ENCODE results near the gene AGBL3.
"Not testable (repeated sequence)": the region's sequence is repeated elsewhere in the genome, so short reads cannot be mapped to it uniquely, and the experiment has no call there.

AGBL3 gene

DNA sequence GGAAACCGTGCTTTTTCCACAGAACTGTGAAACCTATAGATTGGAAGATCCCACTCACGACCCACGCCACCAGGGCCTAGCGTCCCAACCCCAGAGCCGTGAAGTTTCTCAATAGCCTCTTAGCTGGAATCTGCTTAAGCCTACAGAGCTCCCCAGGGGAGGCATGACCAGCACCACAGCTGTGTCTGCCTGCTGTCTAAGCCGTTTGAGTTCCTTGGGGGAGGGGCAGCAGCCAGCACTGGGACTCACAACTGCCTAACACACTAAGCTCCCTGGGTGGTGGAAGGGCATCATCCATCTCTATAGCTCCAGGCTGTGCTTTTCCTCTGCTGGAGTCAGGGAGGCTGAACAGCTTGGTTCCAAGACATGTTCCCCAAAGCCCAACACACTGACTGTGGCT is 135.6 kb downstream of the AGBL3 start:
- Mint-ChIP-seq H3K9me3 (peaks cover 41% of the 10 kb centered on the region), H3K36me3 (ENCODE audit: low read depth) (peaks cover 21% of the 10 kb centered on the region), H3K4me3 (no peak overlapping the region), H3K27ac (no peak overlapping the region), H3K27me3 (no peaks in the 10 kb centered on the region), H3K4me1 (ENCODE audit: low read depth) (no peaks in the 10 kb centered on the region)

DNA sequence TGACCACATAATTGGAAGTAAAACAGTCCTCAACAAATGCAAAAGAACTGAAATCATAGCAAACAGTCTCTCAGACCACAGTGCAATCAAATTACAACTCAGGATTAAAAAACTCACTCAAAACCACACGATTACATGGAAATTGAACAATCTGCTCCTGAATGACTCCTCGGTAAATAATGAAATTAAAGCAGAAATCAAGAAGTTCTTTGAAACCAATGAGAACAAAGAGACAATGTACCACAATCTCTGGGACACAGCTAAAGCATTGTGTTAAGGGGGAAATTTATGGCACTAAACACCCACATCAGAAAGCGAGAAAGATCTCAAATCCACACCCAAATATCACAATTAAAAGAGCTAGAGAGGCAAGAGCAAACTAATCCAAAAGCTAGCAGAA is 138.3 kb downstream of the AGBL3 start:
- not testable (repeated sequence) for H3K27me3 Mint-ChIP-seq; H3K4me1 Mint-ChIP-seq (ENCODE audit: low read depth); H3K27ac Mint-ChIP-seq

DNA sequence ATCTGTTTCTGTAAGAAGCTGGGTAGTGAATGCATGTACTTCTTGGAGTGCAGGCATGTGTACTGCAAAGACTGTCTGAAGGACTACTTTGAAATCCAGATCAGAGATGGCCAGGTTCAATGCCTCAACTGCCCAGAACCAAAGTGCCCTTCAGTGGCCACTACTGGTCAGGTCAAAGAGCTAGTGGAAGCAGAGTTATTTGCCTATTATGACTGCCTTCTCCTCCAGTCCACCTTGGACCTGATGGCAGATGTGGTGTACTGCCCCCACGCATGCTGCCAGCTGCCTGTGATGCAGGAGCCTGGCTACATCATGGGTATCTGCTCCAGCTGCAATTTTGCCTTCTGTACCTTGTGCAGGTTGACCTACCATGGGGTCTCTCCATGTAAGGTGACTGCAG is 142.6 kb downstream of the AGBL3 start:
- Mint-ChIP-seq H3K27me3 (no peaks in the 10 kb centered on the region), H3K4me1 (ENCODE audit: low read depth) (no peaks in the 10 kb centered on the region), H3K4me3 (no peak overlapping the region), H3K27ac (no peak overlapping the region), H3K36me3 (ENCODE audit: low read depth) (peaks cover 11% of the 10 kb centered on the region), H3K9me3 (peaks cover 31% of the 10 kb centered on the region)

More for the DNA sequence above, 138.3 kb downstream of the AGBL3 start:
- Mint-ChIP-seq H3K9me3 (peaks cover 33% of the 10 kb centered on the region), H3K36me3 (ENCODE audit: low read depth) (peaks cover 17% of the 10 kb centered on the region)
- H3K4me3 Mint-ChIP-seq, result not testable (repeated sequence)

DNA sequence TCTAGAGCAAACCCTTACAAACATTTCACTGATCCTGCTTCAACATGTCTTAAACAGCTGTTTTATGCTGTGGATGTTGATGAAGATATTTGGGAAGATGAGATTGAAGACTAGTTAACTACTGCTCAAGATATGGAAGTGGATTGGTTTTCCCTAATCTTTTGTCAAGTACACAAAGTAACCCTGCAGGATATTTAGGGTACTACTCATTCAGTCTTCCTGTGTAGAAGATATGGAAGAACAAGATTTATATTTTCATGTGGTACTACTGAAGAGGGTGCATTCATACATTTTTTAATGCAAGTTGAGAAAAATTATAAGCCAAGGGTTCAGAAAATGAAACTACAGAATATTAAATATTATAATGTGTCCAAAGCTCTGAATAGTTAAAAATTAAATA is 143.3 kb downstream of the AGBL3 start:
- no peaks in the 10 kb centered on the region for H3K4me1 Mint-ChIP-seq (ENCODE audit: low read depth)
- H3K4me3 Mint-ChIP-seq, result no peak overlapping the region
- no peaks in the 10 kb centered on the region for H3K27me3 Mint-ChIP-seq
- H3K27ac Mint-ChIP-seq, result no peak overlapping the region
- peaks cover 11% of the 10 kb centered on the region for H3K36me3 Mint-ChIP-seq (ENCODE audit: low read depth)
- H3K9me3 Mint-ChIP-seq, result peaks cover 28% of the 10 kb centered on the region

DNA sequence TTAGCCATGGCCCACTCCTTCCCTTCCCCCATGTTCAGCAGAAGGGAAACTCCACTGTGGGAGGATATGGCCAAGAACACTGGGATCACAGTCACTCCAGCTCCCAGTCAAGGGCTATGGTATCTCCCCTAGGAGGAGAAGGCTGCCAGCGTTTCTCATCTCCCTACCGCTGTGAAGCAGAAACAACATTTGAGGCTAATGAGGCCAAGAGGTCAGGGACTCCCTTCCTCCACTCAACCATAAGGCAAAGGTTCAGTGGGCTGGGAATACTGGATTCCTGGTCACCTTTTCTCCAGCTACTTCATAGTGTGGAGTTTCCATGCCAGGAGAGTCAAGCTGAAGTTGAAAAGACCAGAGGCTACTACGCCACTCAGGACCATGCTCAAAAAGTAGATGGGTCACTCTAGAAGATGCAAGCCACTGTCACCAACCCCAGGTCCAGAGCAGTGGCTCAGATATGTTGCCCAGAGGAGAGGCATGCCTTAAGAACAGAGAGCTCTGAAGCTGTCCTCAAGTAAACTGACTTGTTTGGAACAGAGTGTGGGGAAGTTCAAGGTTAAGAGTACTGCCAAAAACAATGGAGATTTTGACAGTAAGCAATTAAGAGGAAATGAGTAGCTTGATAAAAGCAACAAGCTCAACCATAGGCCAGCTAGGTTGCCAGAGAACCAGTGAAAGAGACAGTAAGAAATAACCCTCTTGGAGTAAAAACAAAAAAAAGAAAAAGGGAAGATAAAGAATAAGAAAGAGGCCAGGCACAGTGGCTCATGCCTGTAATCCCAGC is 157.8 kb downstream of the AGBL3 start:
- peak overlapping the region; percentile 10 for H3K27ac Mint-ChIP-seq

DNA sequence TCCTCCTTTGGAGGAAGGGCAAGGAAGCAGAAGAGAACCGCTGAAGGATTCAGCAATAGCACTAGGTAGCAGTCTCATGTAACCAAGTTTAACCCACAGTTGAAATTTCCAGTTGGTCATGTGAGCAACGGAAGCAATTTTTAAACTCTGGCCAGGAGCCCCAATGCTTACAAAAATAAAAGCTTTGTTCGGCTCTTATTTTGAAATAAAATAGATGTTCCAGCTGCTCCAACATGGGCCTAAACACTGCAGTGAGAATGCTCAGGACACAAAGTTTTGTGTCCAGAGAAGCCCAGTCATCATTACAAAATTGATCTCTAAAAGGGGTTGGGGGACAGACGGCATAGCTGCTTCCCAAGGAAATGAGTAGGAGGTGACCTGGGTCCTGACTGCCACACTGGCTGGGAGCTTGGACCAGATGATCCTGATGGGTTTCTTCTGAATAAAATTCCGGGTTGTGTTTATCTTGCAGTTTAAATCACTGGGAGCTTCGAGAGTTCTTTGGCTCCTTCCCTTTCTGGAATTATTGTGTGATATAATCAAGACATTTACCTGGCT is 161.1 kb downstream of the AGBL3 start:
- H3K27ac Mint-ChIP-seq, result peak overlapping the region; percentile 92
- no peaks in the 10 kb centered on the region for H3K27me3 Mint-ChIP-seq
- H3K4me3 Mint-ChIP-seq, result peak overlapping the region; percentile 88
- no peaks in the 10 kb centered on the region for H3K9me3 Mint-ChIP-seq
- H3K36me3 Mint-ChIP-seq (ENCODE audit: low read depth), result peaks cover 7% of the 10 kb centered on the region
- peaks cover 68% of the 10 kb centered on the region for H3K4me1 Mint-ChIP-seq (ENCODE audit: low read depth)

More for the DNA sequence above, 157.8 kb downstream of the AGBL3 start:
- no peaks in the 10 kb centered on the region for H3K27me3 Mint-ChIP-seq
- no peak overlapping the region for H3K4me3 Mint-ChIP-seq
- H3K4me1 Mint-ChIP-seq (ENCODE audit: low read depth), result peaks cover 37% of the 10 kb centered on the region
- peaks cover 13% of the 10 kb centered on the region for H3K9me3 Mint-ChIP-seq
- H3K36me3 Mint-ChIP-seq (ENCODE audit: low read depth), result peaks cover 19% of the 10 kb centered on the region

DNA sequence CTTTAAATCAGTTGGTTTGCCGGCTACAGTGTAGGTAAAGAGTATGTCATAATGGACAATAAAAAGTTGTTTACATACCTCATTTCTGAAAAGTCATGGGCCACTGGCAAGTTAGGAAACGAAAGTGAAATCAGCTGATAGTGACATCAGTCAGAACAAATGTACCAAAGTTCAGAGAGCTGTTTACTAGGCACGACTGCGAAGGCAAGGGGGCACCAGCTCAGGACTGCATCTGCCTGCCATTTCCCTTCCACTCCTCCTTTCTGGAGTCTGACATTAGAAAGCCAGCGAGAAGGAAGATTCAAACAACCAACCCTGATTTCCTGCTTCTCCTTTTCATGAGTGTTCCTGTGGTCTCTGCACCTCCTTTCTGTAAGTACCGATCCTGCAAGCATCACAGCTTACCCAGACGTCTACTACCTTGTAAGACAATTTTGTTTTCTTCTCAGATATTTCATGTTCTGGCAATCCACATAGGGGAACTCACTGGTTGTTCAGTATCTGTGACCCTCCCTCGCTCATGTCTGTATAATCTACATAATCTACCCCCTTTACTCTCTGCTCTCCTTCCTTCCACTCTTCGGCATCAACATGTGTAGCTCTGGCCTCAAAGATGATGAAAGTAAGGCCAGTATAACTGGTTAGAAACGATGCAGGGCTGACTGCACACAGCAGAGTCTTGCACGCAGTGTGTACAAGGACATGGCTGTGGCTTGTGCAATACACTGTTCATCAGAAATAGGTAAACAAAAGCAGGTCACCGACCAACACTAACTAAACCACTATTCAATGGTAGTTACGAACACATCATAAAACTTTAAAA is 161.8 kb downstream of the AGBL3 start, which contains the start of gene TMEM140:
Gene TMEM140 (plus strand): TSS at position 174 of the 823 bp plus-strand sequence. CDS start 16,370 bp downstream, outside the sequence.
- no peaks in the 10 kb centered on the region for H3K27me3 Mint-ChIP-seq
- H3K36me3 Mint-ChIP-seq (ENCODE audit: low read depth), result peaks cover 14% of the 10 kb centered on the region
- peak within 1 kb of the TSS; percentile 92 for H3K27ac Mint-ChIP-seq
- peaks cover 73% of the 10 kb centered on the region for H3K4me1 Mint-ChIP-seq (ENCODE audit: low read depth)
- H3K9me3 Mint-ChIP-seq, result no peaks in the 10 kb centered on the region
- peak within 1 kb of the TSS; percentile 88 for H3K4me3 Mint-ChIP-seq

DNA sequence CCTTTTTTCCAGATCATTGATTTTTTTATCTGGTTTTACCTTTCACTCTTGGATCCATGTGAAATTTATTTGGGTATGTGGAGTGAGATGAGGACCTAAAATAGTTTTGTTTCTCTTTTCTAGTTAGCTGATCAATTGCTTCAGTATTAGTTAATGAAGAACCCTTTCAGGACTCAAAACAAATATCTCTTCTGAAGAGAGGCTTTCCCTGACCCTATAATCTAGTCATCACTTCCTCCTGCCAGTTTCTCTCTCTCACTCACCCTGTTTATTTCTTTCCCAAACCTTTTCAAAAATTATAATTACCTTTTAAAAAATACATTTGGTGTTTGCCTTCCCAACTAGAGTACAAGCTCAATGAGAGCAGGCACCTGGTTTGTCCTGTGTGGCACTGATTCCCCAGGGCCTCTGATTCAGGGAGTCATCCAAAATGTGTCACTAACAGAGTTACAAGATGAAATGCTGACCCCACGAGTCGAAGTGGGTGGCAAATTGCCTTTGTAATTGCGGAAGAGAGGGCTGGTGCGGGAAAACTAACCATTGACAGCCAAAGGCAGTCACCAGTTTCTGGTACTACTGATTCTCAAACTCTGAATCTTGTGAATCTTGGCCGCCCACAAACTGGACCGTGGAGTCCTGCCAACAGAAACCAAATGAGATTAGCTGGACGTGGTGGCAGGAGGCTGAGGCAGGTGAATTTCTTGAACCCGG is 163.9 kb downstream of the AGBL3 start:
- peaks cover 35% of the 10 kb centered on the region for H3K36me3 Mint-ChIP-seq (ENCODE audit: low read depth)
- H3K27me3 Mint-ChIP-seq, result no peaks in the 10 kb centered on the region
- H3K4me3 Mint-ChIP-seq, result peak overlapping the region; percentile 88
- H3K9me3 Mint-ChIP-seq, result peaks cover 14% of the 10 kb centered on the region
- peak overlapping the region; percentile 92 for H3K27ac Mint-ChIP-seq
- peaks cover 82% of the 10 kb centered on the region for H3K4me1 Mint-ChIP-seq (ENCODE audit: low read depth)

DNA sequence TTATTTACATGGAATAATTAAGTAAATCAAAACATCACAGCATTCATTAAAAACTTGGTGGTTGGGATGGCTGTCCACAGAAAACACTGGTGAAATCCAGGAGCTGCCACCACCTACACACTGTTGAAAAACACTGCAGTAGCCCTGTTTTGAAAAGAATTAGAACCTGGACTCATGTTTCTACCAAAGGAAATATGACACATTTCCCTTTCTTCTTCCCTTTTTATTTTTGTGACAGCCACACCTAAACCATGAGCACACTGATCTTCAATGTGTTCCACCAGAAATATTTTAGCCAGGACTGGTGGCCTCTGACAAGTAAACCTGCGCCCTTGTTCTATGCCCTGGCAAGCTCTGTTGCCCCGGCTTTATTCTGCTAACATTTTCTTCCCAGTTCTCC is 164.8 kb downstream of the AGBL3 start:
- Mint-ChIP-seq H3K9me3 (peaks cover 17% of the 10 kb centered on the region), H3K4me1 (ENCODE audit: low read depth) (peaks cover 73% of the 10 kb centered on the region), H3K36me3 (ENCODE audit: low read depth) (peaks cover 44% of the 10 kb centered on the region), H3K4me3 (peak overlapping the region; percentile 28), H3K27ac (peak overlapping the region; percentile 23), H3K27me3 (no peaks in the 10 kb centered on the region)

DNA sequence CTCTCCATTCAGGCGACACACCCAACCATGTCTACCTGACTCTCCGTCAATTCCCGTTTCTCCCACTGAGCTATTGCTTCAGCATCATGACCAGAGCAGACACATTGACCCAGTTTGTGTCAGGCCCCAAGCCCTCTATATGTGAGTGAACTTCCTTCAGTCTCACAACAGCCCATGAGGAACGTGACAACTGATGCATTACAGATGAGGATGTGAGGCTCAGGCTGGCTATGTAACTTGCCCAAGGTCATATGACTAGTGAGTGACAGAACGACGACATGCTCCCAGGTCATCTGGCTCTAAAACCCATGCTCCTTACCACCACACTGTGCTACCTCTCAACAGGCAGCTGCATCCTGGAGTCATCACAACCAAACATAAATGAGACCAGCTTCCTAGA is 165.2 kb downstream of the AGBL3 start:
- Mint-ChIP-seq H3K9me3 (peaks cover 21% of the 10 kb centered on the region), H3K27me3 (no peaks in the 10 kb centered on the region), H3K36me3 (ENCODE audit: low read depth) (peaks cover 48% of the 10 kb centered on the region), H3K27ac (peak overlapping the region; percentile 23), H3K4me1 (ENCODE audit: low read depth) (peaks cover 69% of the 10 kb centered on the region), H3K4me3 (peak overlapping the region; percentile 28)

DNA sequence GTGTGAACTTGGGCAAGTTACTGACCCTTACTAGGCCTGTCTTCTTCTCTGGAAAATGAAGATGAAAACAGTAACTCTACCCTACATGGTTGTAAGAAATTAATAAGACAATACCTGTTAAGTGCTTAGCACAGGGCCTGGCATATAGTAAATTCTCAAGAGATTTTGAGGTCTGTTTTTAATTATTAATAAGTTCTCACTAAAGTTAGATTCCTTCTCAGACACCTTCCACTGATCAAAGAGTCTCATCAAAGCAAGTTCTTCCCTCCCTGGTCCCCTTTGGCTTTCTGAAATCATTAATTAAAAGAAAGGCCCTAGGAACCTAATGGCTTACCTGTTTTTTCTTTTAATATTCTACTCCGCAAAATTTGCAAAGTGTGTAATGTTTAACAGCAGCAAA is 166.1 kb downstream of the AGBL3 start:
- H3K4me1 Mint-ChIP-seq (ENCODE audit: low read depth), result peaks cover 61% of the 10 kb centered on the region
- H3K27ac Mint-ChIP-seq, result no peak overlapping the region
- H3K27me3 Mint-ChIP-seq, result no peaks in the 10 kb centered on the region
- H3K36me3 Mint-ChIP-seq (ENCODE audit: low read depth), result peaks cover 57% of the 10 kb centered on the region
- H3K4me3 Mint-ChIP-seq, result no peak overlapping the region
- peaks cover 27% of the 10 kb centered on the region for H3K9me3 Mint-ChIP-seq

DNA sequence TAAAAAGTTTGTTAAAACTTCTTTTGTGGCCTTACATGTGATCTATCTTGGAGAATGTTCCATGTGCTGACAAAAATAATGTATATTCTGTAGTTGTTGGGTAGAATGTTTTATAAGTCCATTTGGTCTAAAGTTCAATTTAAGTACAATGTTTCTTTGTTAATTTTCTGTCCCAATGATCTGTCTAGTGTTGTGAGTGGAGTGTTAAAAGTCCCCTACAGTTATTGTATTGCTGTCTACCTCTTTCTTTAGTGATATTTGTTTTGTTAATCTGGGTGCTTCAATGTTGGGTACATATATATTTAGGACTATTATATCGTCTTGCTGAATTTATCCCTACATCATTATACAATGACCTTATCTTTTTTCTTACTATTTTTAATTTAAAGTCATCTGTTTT is 168.4 kb downstream of the AGBL3 start:
- Mint-ChIP-seq H3K4me1 (ENCODE audit: low read depth) (peaks cover 61% of the 10 kb centered on the region), H3K4me3 (no peak overlapping the region), H3K9me3 (peaks cover 27% of the 10 kb centered on the region), H3K27ac (no peak overlapping the region), H3K27me3 (no peaks in the 10 kb centered on the region), H3K36me3 (ENCODE audit: low read depth) (peaks cover 66% of the 10 kb centered on the region)

DNA sequence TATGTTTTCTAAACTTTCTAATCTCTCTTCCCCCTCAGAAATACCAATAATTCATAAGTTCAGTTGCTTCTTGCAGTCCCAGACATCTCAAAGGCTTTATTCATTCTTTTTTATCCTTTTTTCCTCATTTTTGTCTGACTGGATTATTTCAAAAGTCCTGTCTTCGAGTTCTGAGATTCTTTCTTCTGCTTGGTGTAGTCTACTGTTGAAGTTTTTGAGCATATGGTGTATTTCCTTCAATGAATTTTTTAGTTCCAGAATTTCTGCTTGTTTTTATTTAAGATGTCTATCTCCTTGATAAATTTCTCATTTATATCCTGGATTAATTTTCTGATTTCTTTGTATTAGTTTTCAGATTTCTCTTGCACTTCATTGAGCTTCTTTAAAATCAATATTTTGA is 170.0 kb downstream of the AGBL3 start:
- Mint-ChIP-seq H3K27ac (no peak overlapping the region), H3K4me3 (no peak overlapping the region), H3K27me3 (no peaks in the 10 kb centered on the region), H3K4me1 (ENCODE audit: low read depth) (peaks cover 61% of the 10 kb centered on the region), H3K9me3 (peaks cover 27% of the 10 kb centered on the region), H3K36me3 (ENCODE audit: low read depth) (peaks cover 78% of the 10 kb centered on the region)

DNA sequence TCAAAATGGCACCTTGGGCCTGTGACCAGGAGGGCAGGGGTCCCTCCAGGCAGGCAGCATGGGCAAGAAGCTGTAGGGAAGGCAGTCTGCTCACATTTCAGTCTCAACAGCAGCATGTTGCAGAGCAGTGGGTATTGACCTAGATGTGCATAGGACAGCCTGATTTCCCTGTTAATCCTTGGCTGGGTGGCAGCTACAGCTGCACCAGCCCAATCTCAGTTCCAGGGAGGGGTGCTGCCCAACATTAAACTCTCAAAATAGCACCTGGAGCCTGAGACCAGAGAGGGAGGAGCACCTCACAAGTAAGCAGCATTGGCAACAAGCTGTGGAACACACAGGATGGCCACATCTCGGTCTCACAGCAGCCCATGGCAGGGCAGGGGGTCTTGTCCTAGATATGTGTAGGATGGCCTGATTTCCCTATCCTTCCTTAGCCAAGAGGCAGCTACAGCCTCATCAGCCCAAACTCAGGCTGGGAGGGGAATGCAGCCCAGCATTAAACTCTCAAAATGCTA is 171.9 kb downstream of the AGBL3 start:
- H3K4me1 Mint-ChIP-seq (ENCODE audit: low read depth), result peaks cover 59% of the 10 kb centered on the region

More for the DNA sequence above, 171.9 kb downstream of the AGBL3 start:
- peak overlapping the region; percentile 15 for H3K27ac Mint-ChIP-seq
- no peak overlapping the region for H3K4me3 Mint-ChIP-seq
- H3K9me3 Mint-ChIP-seq, result peaks cover 37% of the 10 kb centered on the region
- peaks cover 84% of the 10 kb centered on the region for H3K36me3 Mint-ChIP-seq (ENCODE audit: low read depth)
- H3K27me3 Mint-ChIP-seq, result no peaks in the 10 kb centered on the region

Measured in stimulated activated naive CD8-positive, alpha-beta T cell treated with anti-CD3 and anti-CD28 coated beads, Interleukin-15, Interleukin-2, amounts not matched to agents 100 ng/mL and 50 ng/mL, for 24 hours (primary cell).